HCEC 1CT (cell line): ENCODE measurements around the gene CD58.
A peak's percentile ranks its signal among the peaks of the same experiment; 100 is the strongest.

Experiments
- DNase-seq: peaks from one replicate; pipeline ENCODE4 v3.0.0-alpha.2; 2017

The CD58 gene

GRCh38 chr1:116489231-116489697 is 81.6 kb downstream of the CD58 start:
- no peak for DNase-seq

- no peak for DNase-seq
These were observed 82.8 kb downstream of the CD58 start for GRCh38 chr1:116488071-116488470.

- no peak for DNase-seq
These were observed 83.2 kb downstream of the CD58 start for GRCh38 chr1:116487583-116487982.

- no peak for DNase-seq
These were observed 83.8 kb downstream of the CD58 start for GRCh38 chr1:116487031-116487430.

- DNase-seq, result peak; percentile 88
These were observed 84.4 kb downstream of the CD58 start for GRCh38 chr1:116486424-116486823.

- DNase-seq, result no peak
These were observed 84.8 kb downstream of the CD58 start for GRCh38 chr1:116485976-116486375.

GRCh38 chr1:116485071-116485735 is 85.6 kb downstream of the CD58 start:
- DNase-seq, result peak; percentile 68

- DNase-seq, result no peak
These were observed 87.1 kb downstream of the CD58 start for GRCh38 chr1:116483481-116484309.

GRCh38 chr1:116482490-116482889 is 88.3 kb downstream of the CD58 start:
- DNase-seq, result no peak

GRCh38 chr1:116481934-116482333 is 88.9 kb downstream of the CD58 start:
- no peak for DNase-seq

GRCh38 chr1:116478621-116479020 is 92.2 kb downstream of the CD58 start:
- DNase-seq, result no peak

- DNase-seq, result no peak
These were observed 93.4 kb downstream of the CD58 start for GRCh38 chr1:116477429-116477828.

- no peak for DNase-seq
These were observed 94.5 kb downstream of the CD58 start for GRCh38 chr1:116476321-116476720.

- DNase-seq, result no peak
These were observed 95.0 kb downstream of the CD58 start for GRCh38 chr1:116475850-116476218.

GRCh38 chr1:116474921-116475849 is 95.6 kb downstream of the CD58 start:
- no peak for DNase-seq

- no peak for DNase-seq
These were observed 98.3 kb downstream of the CD58 start for GRCh38 chr1:116472431-116472961.

GRCh38 chr1:116471241-116471640 is 99.6 kb downstream of the CD58 start:
- no peak for DNase-seq

GRCh38 chr1:116470671-116471070 is 100.2 kb downstream of the CD58 start:
- DNase-seq, result no peak

- no peak for DNase-seq
These were observed 103.8 kb downstream of the CD58 start for GRCh38 chr1:116466810-116467557.

GRCh38 chr1:116465845-116466685 is 104.8 kb downstream of the CD58 start:
- DNase-seq, result no peak

- DNase-seq, result no peak
These were observed 105.4 kb downstream of the CD58 start for GRCh38 chr1:116465477-116465844.
